Smooth muscle cell (in vitro differentiated cells): ENCODE results near the gene CFH. TPM values are rescaled to one million over a fixed set of nuclear protein-coding genes. Genes with fewer than 3 reads are reported as not detected.

Experiments
- DNase-seq: peaks from one replicate; lab custom pipeline; 2025; ENCODE audit not compliant: unreplicated experiment; lab: John Stamatoyannopoulos, UW
- H2AFZ ChIP-seq: fragments of 200-600 bp; sonication (generic); 2 replicates; pipeline ENCODE4 v1.6.0; 2016; ENCODE audit warnings: antibody characterized with exemption, low read depth, mild to moderate bottlenecking
- H3F3A ChIP-seq: fragments of 200-600 bp; sonication (generic); 2 replicates; pipeline ENCODE4 v1.6.0; 2017; ENCODE audit warnings: antibody characterized with exemption, low read depth
- H3K27ac ChIP-seq: fragments of 200-600 bp; sonication (generic); 2 replicates; pipeline ENCODE4 v1.5.1; 2016; ENCODE audit warnings: low read depth, mild to moderate bottlenecking
- H3K27me3 ChIP-seq: fragments of 200-600 bp; sonication (generic); 2 replicates; pipeline ENCODE4 v1.6.1; 2016; ENCODE audit warnings: low read depth, mild to moderate bottlenecking
- H3K36me3 ChIP-seq: fragments of 200-600 bp; sonication (generic); 2 replicates; pipeline ENCODE4 v1.5.1; 2016; ENCODE audit warnings: low read depth
- H3K4me1 ChIP-seq: fragments of 200-600 bp; sonication (generic); 2 replicates; pipeline ENCODE4 v1.5.1; 2016; ENCODE audit warnings: low read depth
- H3K4me2 ChIP-seq: fragments of 200-600 bp; sonication (generic); 2 replicates; pipeline ENCODE4 v1.6.0; 2016; ENCODE audit warnings: mild to moderate bottlenecking
- H3K4me3 ChIP-seq: fragments of 200-600 bp; sonication (generic); 2 replicates; pipeline ENCODE4 v1.5.1; 2016; ENCODE audit warnings: mild to moderate bottlenecking
- H3K79me2 ChIP-seq: fragments of 200-600 bp; sonication (generic); 2 replicates; pipeline ENCODE4 v1.6.0; 2016; ENCODE audit warnings: low read depth, mild to moderate bottlenecking
- H3K9ac ChIP-seq: fragments of 200-600 bp; sonication (generic); 2 replicates; pipeline ENCODE4 v1.6.0; 2016; ENCODE audit warnings: low read depth
- H3K9me3 ChIP-seq: fragments of 200-600 bp; sonication (generic); replicated peaks from 2 replicates; pipeline ENCODE4 v1.5.1; 2016; ENCODE audit warnings: low read depth
- H4K20me1 ChIP-seq: fragments of 200-600 bp; sonication (generic); 2 replicates; pipeline ENCODE4 v1.6.0; 2016; ENCODE audit warnings: low read depth
- WGBS: methylation state at CpG from one replicate; pipeline ENCODE4 v1.1.7; 2016; ENCODE audit warnings: low lambda C conversion rate; 5-methylcytosine and 5-hydroxymethylcytosine counted together
- polyA plus RNA-seq: library from polyadenylated mRNA; unstranded; fragments of >200 nt; fragmentation: Nextera tagmentation; extraction: Ambion mirVana; gene quantifications from 2 replicates; pipeline ENCODE4 v1.2.1, GENCODE V29; 2016
- total RNA-seq: library from RNA; depleted of rRNA; stranded (reverse); fragments of >200 nt; gene quantifications from 2 replicates; pipeline ENCODE4 v1.2.3, GENCODE V29; 2014
- TF ChIP-seq, protein P1 (sequence below): fragments of 200-600 bp; sonication (generic); IDR thresholded peaks from 2 replicates; pipeline ENCODE4 v1.5.1; 2017; ENCODE audit warnings: borderline replicate concordance, mild to moderate bottlenecking, antibody characterized with exemption; ENCODE audit not compliant: insufficient read depth, poor library complexity, severe bottlenecking

CFH gene
- total and polyA plus RNA-seq, 2 experiments from 2014 or later = 71.2 to 99.5 TPM

DNA sequence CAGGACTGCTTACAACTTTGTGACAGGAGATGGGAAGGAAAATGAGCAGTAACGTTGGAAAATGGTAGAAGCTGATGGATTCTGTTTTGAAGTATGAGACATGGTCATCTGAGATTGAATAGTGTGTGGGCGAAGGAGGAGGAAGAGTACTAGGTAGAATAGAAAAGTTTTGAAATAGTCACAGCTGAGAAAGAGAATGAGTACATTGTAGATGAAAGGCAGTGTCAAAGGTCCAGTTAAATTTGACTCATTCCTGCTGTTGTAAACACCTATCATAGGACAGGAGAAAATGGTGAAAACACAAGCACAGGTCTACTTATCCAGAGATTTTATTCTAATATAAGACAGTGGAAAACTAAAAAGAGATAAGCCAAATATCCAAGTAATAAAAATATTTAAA lies 66.0 kb downstream of the CFH start:
- Histone ChIP-seq H3K9ac (no peak overlapping the region), H3F3A (no peaks in the 10 kb centered on the region), H3K36me3 (no peaks in the 10 kb centered on the region), H3K27ac (no peak overlapping the region), H3K9me3 (no peaks in the 10 kb centered on the region), H3K4me2 (no peak overlapping the region), H3K4me1 (no peaks in the 10 kb centered on the region), H2AFZ (no peak overlapping the region), H3K79me2 (no peaks in the 10 kb centered on the region), H3K4me3 (no peak overlapping the region), H3K27me3 (peaks cover 3% of the 10 kb centered on the region), H4K20me1 (no peaks in the 10 kb centered on the region)
- WGBS = 75% methylated on average over 2 of the region's 2 CpGs
- TF ChIP-seq, protein P1, sequence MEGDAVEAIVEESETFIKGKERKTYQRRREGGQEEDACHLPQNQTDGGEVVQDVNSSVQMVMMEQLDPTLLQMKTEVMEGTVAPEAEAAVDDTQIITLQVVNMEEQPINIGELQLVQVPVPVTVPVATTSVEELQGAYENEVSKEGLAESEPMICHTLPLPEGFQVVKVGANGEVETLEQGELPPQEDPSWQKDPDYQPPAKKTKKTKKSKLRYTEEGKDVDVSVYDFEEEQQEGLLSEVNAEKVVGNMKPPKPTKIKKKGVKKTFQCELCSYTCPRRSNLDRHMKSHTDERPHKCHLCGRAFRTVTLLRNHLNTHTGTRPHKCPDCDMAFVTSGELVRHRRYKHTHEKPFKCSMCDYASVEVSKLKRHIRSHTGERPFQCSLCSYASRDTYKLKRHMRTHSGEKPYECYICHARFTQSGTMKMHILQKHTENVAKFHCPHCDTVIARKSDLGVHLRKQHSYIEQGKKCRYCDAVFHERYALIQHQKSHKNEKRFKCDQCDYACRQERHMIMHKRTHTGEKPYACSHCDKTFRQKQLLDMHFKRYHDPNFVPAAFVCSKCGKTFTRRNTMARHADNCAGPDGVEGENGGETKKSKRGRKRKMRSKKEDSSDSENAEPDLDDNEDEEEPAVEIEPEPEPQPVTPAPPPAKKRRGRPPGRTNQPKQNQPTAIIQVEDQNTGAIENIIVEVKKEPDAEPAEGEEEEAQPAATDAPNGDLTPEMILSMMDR = no peak
- DNase-seq = no peak

DNA sequence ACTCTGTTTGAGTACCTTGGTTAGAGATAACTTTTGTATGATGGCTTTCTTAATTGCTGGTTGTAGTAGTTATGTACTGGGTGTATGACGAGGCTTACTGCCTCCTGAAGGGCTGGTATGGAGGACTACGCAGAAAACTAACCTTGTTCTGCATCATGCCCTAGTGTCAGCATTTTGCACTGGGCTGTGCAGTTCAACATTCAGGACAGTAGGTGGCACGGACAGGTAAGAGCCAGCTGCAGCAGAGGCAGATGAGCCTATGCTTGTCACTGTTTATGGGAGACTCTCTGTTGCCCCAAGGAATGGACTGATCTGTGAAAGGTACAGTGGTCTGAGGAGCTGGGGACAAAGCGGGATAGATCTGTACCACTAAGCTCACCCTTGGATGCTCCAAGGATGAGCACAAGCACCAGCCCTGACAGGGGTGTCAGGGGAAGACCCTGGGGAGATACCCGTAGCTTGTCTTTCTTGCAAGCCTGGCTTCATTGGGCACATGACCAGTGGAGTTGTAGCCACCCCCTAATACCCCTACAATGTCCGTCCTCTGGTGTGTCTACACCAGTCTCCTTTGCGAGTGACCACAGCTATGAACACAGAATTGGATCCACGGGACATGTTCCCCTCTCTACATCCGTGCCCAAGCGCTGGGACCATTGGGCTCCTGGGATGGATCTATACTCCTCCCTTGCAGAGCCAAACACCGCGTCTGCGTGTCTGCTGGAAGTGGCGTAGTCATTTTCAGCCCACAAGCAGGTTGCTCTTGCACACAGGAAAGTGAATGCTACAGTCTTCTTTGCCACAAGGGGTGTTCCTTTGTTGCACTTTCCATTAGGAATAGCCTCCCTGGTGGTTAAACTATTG lies 71.7 kb downstream of the CFH start:
- Histone ChIP-seq H3K9ac (no peak overlapping the region), H3F3A (no peaks in the 10 kb centered on the region), H3K27ac (no peak overlapping the region), H3K79me2 (no peaks in the 10 kb centered on the region), H3K36me3 (no peaks in the 10 kb centered on the region), H3K27me3 (peaks cover 3% of the 10 kb centered on the region), H3K4me2 (no peak overlapping the region), H3K9me3 (no peaks in the 10 kb centered on the region), H2AFZ (no peak overlapping the region), H4K20me1 (no peaks in the 10 kb centered on the region), H3K4me3 (no peak overlapping the region), H3K4me1 (no peaks in the 10 kb centered on the region)
- no peak for DNase-seq
- 80% methylated on average over 14 of the region's 14 CpGs for whole genome bisulfite sequencing
- TF ChIP-seq, protein P1 = peak; percentile 54

DNA sequence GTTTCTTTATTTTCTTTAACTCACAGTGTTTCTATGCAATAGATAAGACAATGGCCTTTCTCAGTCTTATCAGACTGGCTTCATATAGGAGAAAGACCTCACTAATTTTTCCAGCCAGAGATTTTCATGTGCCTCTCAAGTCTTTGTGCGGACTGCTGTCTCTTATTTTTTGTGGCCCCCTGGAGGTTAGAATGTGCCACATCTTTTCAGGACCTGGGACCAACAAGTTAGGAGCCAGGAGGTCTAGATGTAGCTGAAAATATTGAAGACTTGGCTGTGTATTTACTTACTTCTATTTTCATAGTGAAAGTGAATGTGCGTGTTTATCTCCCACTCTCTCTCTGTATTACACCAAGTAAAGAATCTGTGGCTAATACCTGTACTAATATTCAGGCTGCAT lies 80.7 kb downstream of the CFH start:
- Histone ChIP-seq H3K9me3 (no peaks in the 10 kb centered on the region), H3F3A (no peaks in the 10 kb centered on the region), H3K4me3 (no peak overlapping the region), H3K27ac (no peak overlapping the region), H2AFZ (no peak overlapping the region), H3K9ac (no peak overlapping the region), H3K27me3 (no peaks in the 10 kb centered on the region), H3K4me1 (no peaks in the 10 kb centered on the region), H3K79me2 (no peaks in the 10 kb centered on the region), H3K4me2 (no peak overlapping the region), H4K20me1 (no peaks in the 10 kb centered on the region), H3K36me3 (no peaks in the 10 kb centered on the region)
- 98% methylated on average over 2 of the region's 2 CpGs for WGBS
- TF ChIP-seq, protein P1 = no peak
- no peak for DNase-seq
